OCI-LY7 (cell line): ENCODE measurements around the gene CA9. TPM values are rescaled to one million over a fixed set of nuclear protein-coding genes. Genes with fewer than 3 reads are reported as not detected.

Experiments used
- BruUV-seq: library from RNA; stranded (reverse); fragments of 400-500 nt; replicated peaks from 2 replicates; lab custom pipeline; 2021; lab: Mats Ljungman, UMichigan
- CTCF ChIA-PET: fragments of 300-600 bp; sonication (Branson Sonifier 250); formaldehyde crosslinking; loops from one replicate; lab custom pipeline; 2022; ENCODE audit warnings: antibody characterized with exemption; ENCODE audit not compliant: unreplicated experiment; lab: Charles Lee
- POLR2A ChIA-PET: fragments of 300-600 bp; sonication (Branson Sonifier 250); formaldehyde crosslinking; loops from one replicate; lab custom pipeline; 2022; ENCODE audit warnings: antibody characterized with exemption; lab: Charles Lee
- DNase-seq: peaks from one replicate; pipeline ENCODE4 v3.0.0-alpha.2; 2015; ENCODE audit warnings: low spot score
- H2AFZ ChIP-seq: fragments of 200-600 bp; sonication (generic), shearing (Covaris generic); 2 replicates; pipeline ENCODE4 v1.6.1; 2014; ENCODE audit warnings: mild to moderate bottlenecking, antibody characterized with exemption, low read length, moderate library complexity
- H3K27ac ChIP-seq: fragments of 200-600 bp; sonication (generic); 2 replicates; pipeline ENCODE4 v1.5.1; 2014; ENCODE audit warnings: mixed run types, low read depth, mild to moderate bottlenecking, moderate library complexity, low read length, inconsistent platforms; ENCODE audit not compliant: poor library complexity, severe bottlenecking
- H3K36me3 ChIP-seq: fragments of 200-600 bp; sonication (generic); 2 replicates; pipeline ENCODE4 v1.6.1; 2014; ENCODE audit warnings: mild to moderate bottlenecking, antibody characterized with exemption, low read length, moderate library complexity, mixed read lengths; ENCODE audit not compliant: insufficient read depth
- H3K4me1 ChIP-seq: fragments of 200-600 bp; sonication (generic); 2 replicates; pipeline ENCODE4 v1.5.1; 2014; ENCODE audit warnings: mild to moderate bottlenecking, low read length; ENCODE audit not compliant: insufficient read depth, poor library complexity, severe bottlenecking
- H3K4me2 ChIP-seq: fragments of 200-600 bp; sonication (generic); 2 replicates; pipeline ENCODE4 v1.6.1; 2014; ENCODE audit warnings: mild to moderate bottlenecking, low read length
- H3K4me3 ChIP-seq: fragments of 200-600 bp; sonication (generic); 2 replicates; pipeline ENCODE4 v1.5.1; 2014; ENCODE audit warnings: mild to moderate bottlenecking, low read depth, low read length; ENCODE audit not compliant: poor library complexity, severe bottlenecking
- H3K79me2 ChIP-seq: fragments of 200-600 bp; sonication (generic); 2 replicates; pipeline ENCODE4 v1.6.1; 2016; ENCODE audit warnings: low read depth, mild to moderate bottlenecking, low read length, moderate library complexity, mixed read lengths; ENCODE audit not compliant: insufficient read depth
- H3K9me2 ChIP-seq: fragments of 200-600 bp; sonication (generic); 2 replicates; pipeline ENCODE4 v1.6.1; 2016; ENCODE audit warnings: mild to moderate bottlenecking, low read length, mixed read lengths; ENCODE audit not compliant: insufficient read depth
- H3K9me3 ChIP-seq: fragments of 200-600 bp; sonication (generic); 2 replicates; pipeline ENCODE4 v1.6.1; 2014; ENCODE audit warnings: mild to moderate bottlenecking, mixed run types, low read length, mixed read lengths
- H4K20me1 ChIP-seq: fragments of 200-600 bp; sonication (generic); 2 replicates; pipeline ENCODE4 v1.6.1; 2014; ENCODE audit warnings: mild to moderate bottlenecking, antibody characterized with exemption, low read length, moderate library complexity, mixed read lengths; ENCODE audit not compliant: insufficient read depth
- CTCF ChIP-seq: fragments of 200-600 bp; sonication (generic); conservative IDR thresholded peaks from 2 replicates; pipeline ENCODE4 v1.5.1; 2014; ENCODE audit warnings: mild to moderate bottlenecking, antibody characterized with exemption, low read length, moderate library complexity, mixed read lengths
- EZH2phosphoT487 ChIP-seq: fragments of 200-600 bp; sonication (generic); IDR thresholded peaks from 2 replicates; pipeline ENCODE4 v1.6.1; 2018; ENCODE audit warnings: low read depth, borderline replicate concordance, mild to moderate bottlenecking, mixed run types, antibody characterized with exemption, low read length, moderate library complexity, mixed read lengths
- intact Hi-C: fragments of 100-400 bp; cut with micrococcal nuclease; formaldehyde crosslinking; loops from one replicate; pipeline ENCODE4 v1.10.0; 2022; ENCODE audit not compliant: unreplicated experiment
- total RNA-seq, 2 experiments: library from RNA; depleted of rRNA in 1 of 2; stranded (reverse); fragments of >200 nt in 1 of 2; shearing (Covaris generic) in 1 of 2; gene quantifications; 2 replicates each; pipeline ENCODE4 v1.2.3, GENCODE V29; 2014 to 2022

The CA9 gene
- total RNA-seq, 2 experiments from 2014 or later, result 0.16 TPM; not detected in 1

DNA sequence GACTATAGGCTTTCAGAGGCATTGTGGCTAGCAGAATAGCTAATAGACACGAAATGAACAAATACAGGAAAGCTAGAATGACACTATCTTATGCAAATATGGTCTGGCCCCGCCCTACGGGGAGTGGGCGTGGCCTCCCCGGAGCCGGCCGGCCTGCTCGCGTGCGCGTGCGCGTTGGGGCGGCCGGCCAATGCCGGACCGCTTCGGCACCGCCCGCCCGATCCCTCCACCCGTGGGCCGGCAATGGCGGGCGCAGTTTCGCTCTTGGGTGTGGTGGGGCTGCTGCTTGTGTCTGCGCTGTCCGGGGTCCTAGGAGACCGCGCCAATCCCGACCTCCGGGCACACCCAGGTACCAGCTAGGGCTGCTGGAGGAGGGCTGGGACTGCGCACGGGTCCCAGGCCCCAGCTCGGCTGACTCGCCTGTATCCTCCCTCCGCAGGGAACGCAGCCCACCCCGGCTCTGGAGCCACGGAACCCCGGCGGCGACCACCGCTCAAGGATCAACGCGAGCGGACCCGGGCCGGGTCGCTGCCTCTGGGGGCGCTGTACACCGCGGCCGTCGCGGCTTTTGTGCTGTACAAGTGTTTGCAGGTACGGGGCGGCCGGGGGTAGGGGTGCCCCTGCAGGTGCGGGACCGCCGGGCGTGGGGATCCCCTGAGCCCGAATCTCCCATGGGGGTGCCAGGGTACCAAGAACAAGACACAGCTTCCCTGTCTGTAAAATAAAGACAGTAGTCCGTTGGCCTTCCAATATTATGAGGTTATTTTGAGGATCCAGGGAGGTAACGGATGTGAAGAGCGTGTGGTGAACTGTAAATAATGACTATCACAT lies 15.4 kb upstream of the CA9 start, which contains the start of gene CCDC107:
TSS of gene CCDC107 (plus strand) at position 156 of the 831 bp plus-strand sequence. CDS start at position 244, 88 bp downstream.
- intact Hi-C loops, result loop anchor here (2.0 to 5.0 kb wide), 5 partner anchors 38 to 169 kb away; partner anchors contain the start of genes CD72, FAM221B, TESK1 and TMEM8B
- Histone ChIP-seq H3K9me3 (no peaks in the 10 kb centered on the region), H3K36me3 (peaks cover 34% of the 10 kb centered on the region), H4K20me1 (0 out of 2 replicates have a peak, but pooled peaks cover 5% of the 10 kb centered on the region), H3K4me3 (peak within 1 kb of the TSS; percentile 81), H3K4me2 (peak within 1 kb of the TSS; percentile 96), H3K4me1 (peaks cover 65% of the 10 kb centered on the region), H3K27ac (peak within 1 kb of the TSS; percentile 84), H3K79me2 (peaks cover 19% of the 10 kb centered on the region; the same call in 1 of the 2 replicates), H3K9me2 (no peaks in the 10 kb centered on the region), H2AFZ (peak within 1 kb of the TSS; percentile 62; the same call in 1 of the 2 replicates)
- CTCF ChIA-PET, result interaction anchor here (0.9 to 2.0 kb wide), 6 partner anchors 11 to 69 kb away, joined by 3 to 15 read pairs (median 4); partner anchors contain the start of gene TESK1
- DNase-seq, result peak; percentile 91
- TF ChIP-seq CTCF, result peak; percentile 85
- no peak for TF ChIP-seq EZH2phosphoT487
- BruUV-seq, result no TSS peak
- POLR2A ChIA-PET, result interaction anchor here (0.6 to 3.9 kb wide), 9 partner anchors 11 to 73 kb away, joined by 3 to 47 read pairs (median 6); partner anchors contain the start of genes CREB3, TESK1 and TLN1

DNA sequence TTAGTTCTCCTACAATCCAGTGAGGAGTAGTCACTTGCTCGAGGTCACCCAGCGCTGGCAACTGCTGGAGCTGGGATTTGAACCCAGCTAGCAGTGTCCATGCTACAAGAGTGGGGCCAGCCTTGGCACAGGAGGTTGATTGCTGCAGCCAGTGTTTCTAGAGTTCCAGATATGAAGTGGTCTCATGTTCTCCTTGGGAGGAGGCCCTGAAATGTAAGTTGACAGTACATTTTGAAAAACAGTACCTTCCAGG lies 14.8 kb upstream of the CA9 start:
- no peak for DNase-seq
- Histone ChIP-seq H2AFZ (peak overlapping the region; percentile 24; the same call in 1 of the 2 replicates), H3K79me2 (peaks cover 24% of the 10 kb centered on the region; the same call in 1 of the 2 replicates), H3K9me2 (no peaks in the 10 kb centered on the region), H3K4me3 (peak overlapping the region; percentile 81), H3K9me3 (no peaks in the 10 kb centered on the region), H3K4me1 (peaks cover 65% of the 10 kb centered on the region), H3K36me3 (peaks cover 35% of the 10 kb centered on the region), H3K4me2 (peak overlapping the region; percentile 96), H3K27ac (peak overlapping the region; percentile 84), H4K20me1 (0 out of 2 replicates have a peak, but pooled peaks cover 5% of the 10 kb centered on the region)
- no TSS peak for BruUV-seq
- ChIA-PET POLR2A (interaction anchor here (1.1 to 3.9 kb wide), 6 partner anchors 11 to 73 kb away, joined by 3 to 47 read pairs (median 7); partner anchors contain the start of genes CREB3, TESK1 and TLN1), CTCF (interaction anchor here (1.5 kb wide), 2 partner anchors 54 to 69 kb away, joined by 5 to 6 read pairs; partner anchors contain the start of gene TESK1)
- intact Hi-C loops, result loop anchor here (2.0 to 5.0 kb wide), 5 partner anchors 38 to 168 kb away; partner anchors contain the start of genes CD72, FAM221B, TESK1 and TMEM8B
- TF ChIP-seq EZH2phosphoT487 (no peak), CTCF (no peak; the same call in 1 of the 2 replicates)
